Endothelial cell of umbilical vein (primary cell): ENCODE data around the gene NINJ2. TPM values are rescaled to one million over a fixed set of nuclear protein-coding genes. Genes with fewer than 3 reads are reported as not detected.

Experiments
- BruUV-seq: library from RNA; stranded (reverse); fragments of 400-500 nt; replicated peaks from 2 replicates; lab custom pipeline; 2021; lab: Mats Ljungman, UMichigan
- CTCF ChIA-PET: fragments of 300-600, 350-600 bp; sonication (Branson Sonifier 250); formaldehyde crosslinking; loops from one replicate; lab custom pipeline; 2021; ENCODE audit warnings: antibody characterized with exemption, inconsistent platforms; lab: Charles Lee
- POLR2A ChIA-PET: fragments of 300-600, 350-600 bp; sonication (Branson Sonifier 250); formaldehyde crosslinking; loops from one replicate; lab custom pipeline; 2021; ENCODE audit warnings: antibody characterized with exemption, inconsistent platforms; lab: Charles Lee
- DNase-seq: peaks from one replicate; pipeline ENCODE4 v3.0.0-alpha.2; 2011; ENCODE audit warnings: low read depth, low spot score
- FAIRE-seq: peaks from 2 replicates; lab custom pipeline; 2011; peaks lifted over from hg19 to GRCh38; lab: Jason Lieb, UNC
- H2AFZ ChIP-seq: 2 replicates; pipeline ENCODE4 v1.6.0; 2012; ENCODE audit warnings: low read depth, low read length, control low read depth, inconsistent platforms
- H3K27ac ChIP-seq: 2 replicates; pipeline ENCODE4 v1.5.1; 2011; ENCODE audit warnings: low read depth, mild to moderate bottlenecking, control low read depth, low read length, moderate library complexity; ENCODE audit not compliant: insufficient read depth
- H3K27me3 ChIP-seq, 2 experiments: 2 replicates each; pipeline versions ENCODE4 v1.6.0 to v1.6.1; 2011; ENCODE audit warnings: low read length in 2 of 2, mixed read lengths in 1 of 2; ENCODE audit not compliant: control insufficient read depth in 2 of 2, insufficient read depth in 2 of 2
- H3K36me3 ChIP-seq, 2 experiments: 2 replicates in 1 of 2; 3 replicates in 1 of 2; pipeline ENCODE4 v1.5.1; 2011; ENCODE audit warnings: low read length in 2 of 2, mild to moderate bottlenecking in 1 of 2, moderate library complexity in 1 of 2; ENCODE audit not compliant: control insufficient read depth in 2 of 2, insufficient read depth in 2 of 2; ENCODE audit errors: extremely low read depth in 1 of 2
- H3K4me1 ChIP-seq: 3 replicates; pipeline ENCODE4 v1.5.1; 2011; ENCODE audit warnings: mild to moderate bottlenecking, low read length; ENCODE audit not compliant: control insufficient read depth, insufficient read depth; ENCODE audit errors: extremely low read depth
- H3K4me2 ChIP-seq: 2 replicates; pipeline ENCODE4 v1.6.1; 2011; ENCODE audit warnings: low read length, control low read depth, mixed read lengths; ENCODE audit not compliant: insufficient read depth
- H3K4me3 ChIP-seq, 3 experiments: fragments of 200-600 bp in 1 of 3; sonication (generic), shearing (Covaris generic) in 1 of 3; replicated peaks in 1 of 3; 2 replicates each; pipeline ENCODE4 v1.5.1; 2011 to 2016; ENCODE audit warnings: control low read depth in 3 of 3, low read length in 3 of 3, mild to moderate bottlenecking in 2 of 3, inconsistent platforms in 1 of 3, low read depth in 1 of 3, moderate library complexity in 1 of 3; ENCODE audit not compliant: insufficient read depth in 1 of 3
- H3K79me2 ChIP-seq: 2 replicates; pipeline ENCODE4 v1.6.0; 2012; ENCODE audit warnings: low read length, inconsistent platforms; ENCODE audit not compliant: control insufficient read depth, insufficient read depth
- H3K9ac ChIP-seq: replicated peaks from 2 replicates; pipeline ENCODE3; 2011; ENCODE audit warnings: low read length, control low read depth; ENCODE audit not compliant: insufficient read depth; ENCODE audit errors: extremely low read depth
- H3K9me1 ChIP-seq: replicated peaks from 3 replicates; pipeline ENCODE4 v1.6.0; 2011; ENCODE audit warnings: mild to moderate bottlenecking, low read length; ENCODE audit not compliant: control insufficient read depth, insufficient read depth; ENCODE audit errors: extremely low read depth
- H3K9me3 ChIP-seq: replicated peaks from 2 replicates; pipeline ENCODE4 v1.5.1; 2012; ENCODE audit warnings: low read length, inconsistent platforms; ENCODE audit not compliant: control insufficient read depth, insufficient read depth
- H4K20me1 ChIP-seq: replicated peaks from 2 replicates; pipeline ENCODE3; 2011; ENCODE audit warnings: mild to moderate bottlenecking, low read length; ENCODE audit not compliant: control insufficient read depth, insufficient read depth; ENCODE audit errors: extremely low read depth
- EZH2 ChIP-seq: IDR thresholded peaks from 2 replicates; pipeline ENCODE4 v1.6.1; 2012; ENCODE audit warnings: borderline replicate concordance, low read depth, mild to moderate bottlenecking, moderate library complexity, low read length, inconsistent platforms; ENCODE audit not compliant: severe bottlenecking
- FOS ChIP-seq: IDR thresholded peaks from 2 replicates; pipeline ENCODE4 v1.6.1; 2011; ENCODE audit warnings: mild to moderate bottlenecking, low read length, moderate library complexity, borderline replicate concordance; ENCODE audit not compliant: insufficient read depth
- GATA2 ChIP-seq: IDR thresholded peaks from 2 replicates; pipeline ENCODE4 v1.7.0; 2011; ENCODE audit warnings: low read depth, mild to moderate bottlenecking, moderate library complexity, mixed read lengths, low read length; ENCODE audit not compliant: insufficient read length, insufficient read depth
- JUN ChIP-seq: IDR thresholded peaks from 2 replicates; pipeline ENCODE4 v1.6.1; 2011; ENCODE audit warnings: borderline replicate concordance, low read depth; ENCODE audit not compliant: insufficient read length, insufficient read depth
- MYC ChIP-seq: IDR thresholded peaks from one replicate; pipeline ENCODE4 v1.6.1; 2011; ENCODE audit warnings: mild to moderate bottlenecking, low read depth, low read length
- POLR2A ChIP-seq: IDR thresholded peaks from 2 replicates; pipeline ENCODE4 v1.6.1; 2012; ENCODE audit warnings: low read depth, mild to moderate bottlenecking, control low read depth, low read length
- POLR2AphosphoS5 ChIP-seq: IDR thresholded peaks from 2 replicates; pipeline ENCODE4 v1.6.1; 2012; ENCODE audit warnings: low read depth, mild to moderate bottlenecking, control low read depth, low read length, moderate library complexity; ENCODE audit not compliant: insufficient read depth
- dilution Hi-C: fragments of 300-500 bp; cut with MboI; formaldehyde crosslinking; loops from one replicate; pipeline ENCODE4 v1.15.0; 2019; ENCODE audit warnings: low sequenced_read_pairs; ENCODE audit not compliant: extremely low pct_ligation_motif_present
- intact Hi-C: fragments of 100-400 bp; cut with micrococcal nuclease; formaldehyde crosslinking; loops from one replicate; pipeline ENCODE4 v1.10.0; 2022
- polyA plus RNA-seq, 4 experiments: library from polyadenylated mRNA; depleted of rRNA in 3 of 4; stranded (reverse) in 3 of 4; unstranded in 1 of 4; fragments of >200 nt; gene quantifications; 2 replicates each; pipeline versions ENCODE4 v1.2.1 to v1.2.3, GENCODE V29; 2011 to 2012; ENCODE audit warnings: missing spikeins in 1 of 4
- total RNA-seq: library from RNA; stranded (reverse); gene quantifications from 2 replicates; pipeline ENCODE4 v1.2.3, GENCODE V29; 2021
- TF ChIP-seq, protein P1 (sequence below): IDR thresholded peaks from 2 replicates; pipeline ENCODE4 v1.6.1; 2011; ENCODE audit not compliant: insufficient read depth, insufficient read length
- TF ChIP-seq, protein P2 (sequence below), 2 donors: IDR thresholded peaks; 1 replicate in 1 of 2; 2 replicates in 1 of 2; pipeline ENCODE4 v1.5.1; 2011; ENCODE audit warnings: low read length in 2 of 2, mild to moderate bottlenecking in 2 of 2, moderate library complexity in 2 of 2, control low read depth in 1 of 2, inconsistent platforms in 1 of 2, low read depth in 1 of 2; ENCODE audit not compliant: insufficient read depth in 1 of 2; ENCODE audit errors: extremely low read depth in 1 of 2

The NINJ2 gene
- total and polyA plus RNA-seq, 2 donors (not counting 3 experiments of a cell fraction or from before 2014, with no cell fraction given) = 0.75 to 4.4 TPM

DNA sequence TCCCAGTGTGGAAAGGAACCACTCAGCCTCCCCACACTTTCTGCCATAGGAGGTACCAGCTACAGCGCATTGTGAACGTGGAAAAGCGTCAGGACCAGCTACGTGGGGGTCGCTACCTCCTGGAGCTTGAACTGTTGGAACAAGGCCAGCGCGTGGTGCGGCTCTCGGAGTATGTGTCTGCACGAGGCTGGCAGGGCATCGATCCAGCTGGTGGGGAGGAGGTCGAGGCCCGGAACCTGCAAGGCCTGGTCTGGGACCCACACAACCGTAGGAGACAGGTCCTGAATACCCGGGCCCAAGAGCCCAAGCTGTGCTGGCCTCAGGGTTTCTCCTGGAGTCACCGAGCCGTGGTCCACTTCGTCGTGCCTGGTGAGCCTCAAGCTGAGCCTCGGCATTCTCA lies 106.7 kb downstream of the NINJ2 start:
- no peaks in the 10 kb centered on the region for H4K20me1 ChIP-seq
- H3K27me3 ChIP-seq = peaks cover 0 to 13% of the 10 kb centered on the region in 2 experiments
- ChIA-PET POLR2A (interaction anchor here (1.0 kb wide), 1 partner anchor 393 kb away, joined by 3 read pairs; the partner anchor contains the start of gene RAD52), CTCF (interaction anchor here (0.9 to 2.3 kb wide), 4 partner anchors 9 to 114 kb away, joined by 3 to 11 read pairs (median 6); no protein-coding TSS in a partner anchor)
- FAIRE-seq (no peak), DNase-seq (no peak)
- H2AFZ ChIP-seq = no peak overlapping the region
- TF ChIP-seq JUN = no peak
- TF ChIP-seq EZH2 = no peak
- TF ChIP-seq, protein P1, sequence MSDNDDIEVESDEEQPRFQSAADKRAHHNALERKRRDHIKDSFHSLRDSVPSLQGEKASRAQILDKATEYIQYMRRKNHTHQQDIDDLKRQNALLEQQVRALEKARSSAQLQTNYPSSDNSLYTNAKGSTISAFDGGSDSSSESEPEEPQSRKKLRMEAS = no peak
- TF ChIP-seq FOS = no peak
- TF ChIP-seq POLR2A = no peak
- no peak for TF ChIP-seq MYC
- TF ChIP-seq GATA2 = no peak
- TF ChIP-seq POLR2AphosphoS5 = no peak
- TF ChIP-seq, protein P2, sequence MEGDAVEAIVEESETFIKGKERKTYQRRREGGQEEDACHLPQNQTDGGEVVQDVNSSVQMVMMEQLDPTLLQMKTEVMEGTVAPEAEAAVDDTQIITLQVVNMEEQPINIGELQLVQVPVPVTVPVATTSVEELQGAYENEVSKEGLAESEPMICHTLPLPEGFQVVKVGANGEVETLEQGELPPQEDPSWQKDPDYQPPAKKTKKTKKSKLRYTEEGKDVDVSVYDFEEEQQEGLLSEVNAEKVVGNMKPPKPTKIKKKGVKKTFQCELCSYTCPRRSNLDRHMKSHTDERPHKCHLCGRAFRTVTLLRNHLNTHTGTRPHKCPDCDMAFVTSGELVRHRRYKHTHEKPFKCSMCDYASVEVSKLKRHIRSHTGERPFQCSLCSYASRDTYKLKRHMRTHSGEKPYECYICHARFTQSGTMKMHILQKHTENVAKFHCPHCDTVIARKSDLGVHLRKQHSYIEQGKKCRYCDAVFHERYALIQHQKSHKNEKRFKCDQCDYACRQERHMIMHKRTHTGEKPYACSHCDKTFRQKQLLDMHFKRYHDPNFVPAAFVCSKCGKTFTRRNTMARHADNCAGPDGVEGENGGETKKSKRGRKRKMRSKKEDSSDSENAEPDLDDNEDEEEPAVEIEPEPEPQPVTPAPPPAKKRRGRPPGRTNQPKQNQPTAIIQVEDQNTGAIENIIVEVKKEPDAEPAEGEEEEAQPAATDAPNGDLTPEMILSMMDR (IDR thresholded peaks at IDR 0.05; ENCODE audit: extremely low read depth in 1 of 2, insufficient read depth in 1 of 2, low read depth in 1 of 2, low read length in 2 of 2) = no peak
- no peak overlapping the region for H3K4me3 ChIP-seq
- no peak overlapping the region for H3K27ac ChIP-seq
- no peaks in the 10 kb centered on the region for H3K9me3 ChIP-seq
- no peak overlapping the region for H3K9ac ChIP-seq
- no TSS peak for BruUV-seq
- intact Hi-C loops = no loop called here
- dilution Hi-C loops = no loop called here
- no peaks in the 10 kb centered on the region for H3K36me3 ChIP-seq
- no peaks in the 10 kb centered on the region for H3K79me2 ChIP-seq
- no peaks in the 10 kb centered on the region for H3K4me1 ChIP-seq
- H3K9me1 ChIP-seq = no peaks in the 10 kb centered on the region
- H3K4me2 ChIP-seq = no peak overlapping the region
